ENCODE results near the gene CCDC40. TPM values are rescaled to one million over a fixed set of nuclear protein-coding genes. Genes with fewer than 3 reads are reported as not detected.

Gene CCDC40
- total and polyA plus RNA-seq, 2 of the 13 experiments (the other 11 are each of a cell fraction or from before 2014, with no cell fraction given): 4.1 to 5.5 TPM

DNA sequence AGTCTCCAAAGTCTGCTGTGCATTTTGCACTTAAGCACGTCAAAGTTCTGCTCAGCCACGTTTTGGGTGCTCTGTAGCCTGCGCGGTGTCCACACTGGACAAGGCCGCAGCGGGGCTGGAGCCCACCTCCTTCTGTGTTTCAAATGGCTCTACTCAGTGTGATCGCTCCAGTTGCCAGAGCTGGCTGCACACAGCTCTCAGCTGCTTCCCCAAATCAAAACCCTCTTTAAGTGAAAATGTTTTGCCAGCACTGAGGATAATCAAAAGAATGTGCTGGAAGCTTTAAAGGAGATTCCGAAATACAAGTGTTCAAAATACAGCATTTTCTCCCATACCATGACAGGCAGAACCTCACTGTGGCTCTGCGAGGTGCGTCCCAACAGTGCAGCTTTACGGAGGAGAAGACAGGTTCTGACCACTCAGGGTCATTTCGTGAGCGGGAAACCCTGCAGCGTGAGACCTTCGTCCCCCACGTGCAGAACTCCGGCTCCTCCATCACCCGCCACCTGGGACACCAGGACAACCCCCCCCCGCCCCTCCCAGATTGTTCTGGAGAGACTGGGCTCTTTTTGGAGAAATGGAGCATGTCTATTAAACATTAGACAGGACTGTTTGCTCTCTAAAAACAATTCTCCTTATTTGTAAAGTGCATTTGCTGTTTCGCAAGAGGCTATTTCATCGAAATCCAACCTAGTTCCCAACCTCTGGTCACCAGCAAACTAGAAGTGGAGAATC, 17.4 kb upstream of the CCDC40 start (continued):
- TF ChIP-seq, protein P1, sequence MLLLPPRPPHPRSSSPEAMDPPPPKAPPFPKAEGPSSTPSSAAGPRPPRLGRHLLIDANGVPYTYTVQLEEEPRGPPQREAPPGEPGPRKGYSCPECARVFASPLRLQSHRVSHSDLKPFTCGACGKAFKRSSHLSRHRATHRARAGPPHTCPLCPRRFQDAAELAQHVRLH (CRISPR knock-in tag; IDR thresholded peaks at IDR 0.05; ENCODE audit: borderline replicate concordance, low read depth): peak; percentile 68; the same call in 1 of the 2 replicates
- TF ChIP-seq FOSL2 (CRISPR knock-in tag; IDR thresholded peaks at IDR 0.05) (no peak), KMT2B (CRISPR knock-in tag; IDR thresholded peaks at IDR 0.05) (0 out of 2 replicates have a peak, but pooled peaks have one; percentile 40), KDM5A (IDR thresholded peaks at IDR 0.05; ENCODE audit: borderline replicate concordance, low read length) (no peak), SP4 (CRISPR knock-in tag; IDR thresholded peaks at IDR 0.05) (no peak), ZNF816 (CRISPR knock-in tag; IDR thresholded peaks at IDR 0.05; ENCODE audit: borderline replicate concordance) (no peak), ZNF432 (CRISPR knock-in tag; IDR thresholded peaks at IDR 0.05; ENCODE audit: borderline replicate concordance) (no peak), KLF11 (CRISPR knock-in tag; IDR thresholded peaks at IDR 0.05) (peak; percentile 82; the same call in 1 of the 2 replicates), ZNF207 (IDR thresholded peaks at IDR 0.05; ENCODE audit: borderline replicate concordance) (no peak), ZFP1 (CRISPR knock-in tag; IDR thresholded peaks at IDR 0.05) (no peak), ZBTB7B (CRISPR knock-in tag; IDR thresholded peaks at IDR 0.05) (peak; percentile 55; the same call in 1 of the 2 replicates), ZNF550 (CRISPR knock-in tag; IDR thresholded peaks at IDR 0.05; ENCODE audit: borderline replicate concordance) (no peak), HNF4G (IDR thresholded peaks at IDR 0.05; ENCODE audit: borderline replicate concordance, low read depth, low read length) (peak; percentile 41), HNF4G (CRISPR knock-in tag; IDR thresholded peaks at IDR 0.05; ENCODE audit: borderline replicate concordance, low read depth) (peak; percentile 56; the same call in 1 of the 2 replicates), ZSCAN25 (CRISPR knock-in tag; IDR thresholded peaks at IDR 0.05) (no peak), KDM4B (CRISPR knock-in tag; IDR thresholded peaks at IDR 0.05) (0 out of 2 replicates have a peak, but pooled peaks have one; percentile 69), PHF21A (CRISPR knock-in tag; IDR thresholded peaks at IDR 0.05) (peak; percentile 76), HDAC2 (CRISPR knock-in tag; IDR thresholded peaks at IDR 0.05) (peak; percentile 65), MAFF (IDR thresholded peaks at IDR 0.05; ENCODE audit: low read depth, low read length) (no peak), ZNF232 (CRISPR knock-in tag; IDR thresholded peaks at IDR 0.05; ENCODE audit: borderline replicate concordance) (peak; percentile 36; the same call in 1 of the 2 replicates), ZNF562 (CRISPR knock-in tag; IDR thresholded peaks at IDR 0.05; ENCODE audit: borderline replicate concordance) (0 out of 2 replicates have a peak, but pooled peaks have one; percentile 25), CC2D1A (CRISPR knock-in tag; IDR thresholded peaks at IDR 0.05) (no peak), SMAD9 (CRISPR knock-in tag; IDR thresholded peaks at IDR 0.05) (no peak), ZNF883 (CRISPR knock-in tag; IDR thresholded peaks at IDR 0.05; ENCODE audit: not compliant biosample characterization) (no peak), ZBTB1 (CRISPR knock-in tag; IDR thresholded peaks at IDR 0.05; ENCODE audit: borderline replicate concordance) (no peak)
- TF ChIP-seq, protein P2, sequence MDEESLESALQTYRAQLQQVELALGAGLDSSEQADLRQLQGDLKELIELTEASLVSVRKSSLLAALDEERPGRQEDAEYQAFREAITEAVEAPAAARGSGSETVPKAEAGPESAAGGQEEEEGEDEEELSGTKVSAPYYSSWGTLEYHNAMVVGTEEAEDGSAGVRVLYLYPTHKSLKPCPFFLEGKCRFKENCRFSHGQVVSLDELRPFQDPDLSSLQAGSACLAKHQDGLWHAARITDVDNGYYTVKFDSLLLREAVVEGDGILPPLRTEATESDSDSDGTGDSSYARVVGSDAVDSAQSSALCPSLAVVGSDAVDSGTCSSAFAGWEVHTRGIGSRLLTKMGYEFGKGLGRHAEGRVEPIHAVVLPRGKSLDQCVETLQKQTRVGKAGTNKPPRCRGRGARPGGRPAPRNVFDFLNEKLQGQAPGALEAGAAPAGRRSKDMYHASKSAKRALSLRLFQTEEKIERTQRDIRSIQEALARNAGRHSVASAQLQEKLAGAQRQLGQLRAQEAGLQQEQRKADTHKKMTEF (CRISPR knock-in tag; IDR thresholded peaks at IDR 0.05): peak; percentile 59; the same call in 1 of the 2 replicates
- TF ChIP-seq, protein P3, sequence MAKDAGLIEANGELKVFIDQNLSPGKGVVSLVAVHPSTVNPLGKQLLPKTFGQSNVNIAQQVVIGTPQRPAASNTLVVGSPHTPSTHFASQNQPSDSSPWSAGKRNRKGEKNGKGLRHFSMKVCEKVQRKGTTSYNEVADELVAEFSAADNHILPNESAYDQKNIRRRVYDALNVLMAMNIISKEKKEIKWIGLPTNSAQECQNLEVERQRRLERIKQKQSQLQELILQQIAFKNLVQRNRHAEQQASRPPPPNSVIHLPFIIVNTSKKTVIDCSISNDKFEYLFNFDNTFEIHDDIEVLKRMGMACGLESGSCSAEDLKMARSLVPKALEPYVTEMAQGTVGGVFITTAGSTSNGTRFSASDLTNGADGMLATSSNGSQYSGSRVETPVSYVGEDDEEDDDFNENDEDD (CRISPR knock-in tag; IDR thresholded peaks at IDR 0.05; ENCODE audit: borderline replicate concordance): peak; percentile 98
- TF ChIP-seq, protein P4, sequence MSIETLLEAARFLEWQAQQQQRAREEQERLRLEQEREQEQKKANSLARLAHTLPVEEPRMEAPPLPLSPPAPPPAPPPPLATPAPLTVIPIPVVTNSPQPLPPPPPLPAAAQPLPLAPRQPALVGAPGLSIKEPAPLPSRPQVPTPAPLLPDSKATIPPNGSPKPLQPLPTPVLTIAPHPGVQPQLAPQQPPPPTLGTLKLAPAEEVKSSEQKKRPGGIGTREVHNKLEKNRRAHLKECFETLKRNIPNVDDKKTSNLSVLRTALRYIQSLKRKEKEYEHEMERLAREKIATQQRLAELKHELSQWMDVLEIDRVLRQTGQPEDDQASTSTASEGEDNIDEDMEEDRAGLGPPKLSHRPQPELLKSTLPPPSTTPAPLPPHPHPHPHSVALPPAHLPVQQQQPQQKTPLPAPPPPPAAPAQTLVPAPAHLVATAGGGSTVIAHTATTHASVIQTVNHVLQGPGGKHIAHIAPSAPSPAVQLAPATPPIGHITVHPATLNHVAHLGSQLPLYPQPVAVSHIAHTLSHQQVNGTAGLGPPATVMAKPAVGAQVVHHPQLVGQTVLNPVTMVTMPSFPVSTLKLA (IDR thresholded peaks at IDR 0.05): no peak
